ENCODE results near the gene BPIFB1. TPM values are rescaled to one million over a fixed set of nuclear protein-coding genes. Genes with fewer than 3 reads are reported as not detected.

BPIFB1 gene
- total RNA-seq, 1 donor from 2014 or later: not detected

DNA sequence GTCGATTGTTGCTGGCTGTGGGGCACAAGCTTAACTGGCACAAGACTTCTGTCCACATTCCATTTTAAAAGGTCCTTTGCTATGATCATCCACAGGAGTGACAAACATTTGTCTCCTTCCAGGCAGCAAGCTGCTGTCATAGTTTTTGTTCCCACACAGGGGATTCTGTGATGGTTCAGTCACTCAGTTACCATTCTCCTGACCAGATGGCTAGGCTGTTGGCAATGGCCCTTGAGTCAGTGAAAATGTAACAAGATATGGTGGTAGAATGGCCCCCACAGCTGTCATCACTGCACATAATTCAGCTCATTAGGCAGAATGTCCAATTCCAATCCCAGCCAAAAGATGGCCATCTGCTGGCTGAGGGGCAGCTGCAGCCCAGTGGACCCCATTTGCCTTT, 33.6 kb upstream of the BPIFB1 start:
- Mint-ChIP-seq H3K27me3 (ENCODE audit: low read depth) (peaks cover 24% of the 10 kb centered on the region), H3K27ac (no peak overlapping the region), H3K36me3 (no peaks in the 10 kb centered on the region), H3K4me1 (no peaks in the 10 kb centered on the region), H3K9me3 (peaks cover 5% of the 10 kb centered on the region), H3K4me3 (no peak overlapping the region)
- TF ChIP-seq, protein P1, sequence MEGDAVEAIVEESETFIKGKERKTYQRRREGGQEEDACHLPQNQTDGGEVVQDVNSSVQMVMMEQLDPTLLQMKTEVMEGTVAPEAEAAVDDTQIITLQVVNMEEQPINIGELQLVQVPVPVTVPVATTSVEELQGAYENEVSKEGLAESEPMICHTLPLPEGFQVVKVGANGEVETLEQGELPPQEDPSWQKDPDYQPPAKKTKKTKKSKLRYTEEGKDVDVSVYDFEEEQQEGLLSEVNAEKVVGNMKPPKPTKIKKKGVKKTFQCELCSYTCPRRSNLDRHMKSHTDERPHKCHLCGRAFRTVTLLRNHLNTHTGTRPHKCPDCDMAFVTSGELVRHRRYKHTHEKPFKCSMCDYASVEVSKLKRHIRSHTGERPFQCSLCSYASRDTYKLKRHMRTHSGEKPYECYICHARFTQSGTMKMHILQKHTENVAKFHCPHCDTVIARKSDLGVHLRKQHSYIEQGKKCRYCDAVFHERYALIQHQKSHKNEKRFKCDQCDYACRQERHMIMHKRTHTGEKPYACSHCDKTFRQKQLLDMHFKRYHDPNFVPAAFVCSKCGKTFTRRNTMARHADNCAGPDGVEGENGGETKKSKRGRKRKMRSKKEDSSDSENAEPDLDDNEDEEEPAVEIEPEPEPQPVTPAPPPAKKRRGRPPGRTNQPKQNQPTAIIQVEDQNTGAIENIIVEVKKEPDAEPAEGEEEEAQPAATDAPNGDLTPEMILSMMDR (IDR thresholded peaks at IDR 0.05; ENCODE audit: unreplicated experiment): no peak
- no peak for DNase-seq (ENCODE audit: low spot score in 2 of 2, unreplicated experiment in 2 of 2)

DNA sequence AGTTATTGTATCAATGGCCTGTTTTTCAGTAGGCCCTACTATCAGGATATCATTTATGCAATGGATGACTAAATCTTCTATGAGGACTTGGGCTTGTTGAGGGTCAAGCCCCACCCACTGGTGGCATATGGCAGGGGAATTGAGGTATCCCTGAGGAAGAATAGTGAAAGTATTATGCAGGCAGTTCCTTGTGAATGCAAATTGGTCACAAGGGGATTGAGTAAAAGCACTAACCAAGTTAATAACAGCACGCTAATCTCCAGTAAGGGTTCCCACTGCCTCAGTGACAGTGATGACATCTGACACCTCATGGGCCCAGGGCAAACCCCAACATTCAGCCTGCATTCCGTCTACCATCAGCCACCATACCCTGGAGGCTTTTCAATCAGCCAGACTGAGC, 32.3 kb upstream of the BPIFB1 start:
- Mint-ChIP-seq H3K9me3 (peaks cover 14% of the 10 kb centered on the region), H3K27me3 (ENCODE audit: low read depth) (peaks cover 22% of the 10 kb centered on the region), H3K36me3 (no peaks in the 10 kb centered on the region), H3K4me3 (no peak overlapping the region), H3K27ac (no peak overlapping the region), H3K4me1 (no peaks in the 10 kb centered on the region)
- no peak for DNase-seq (ENCODE audit: low spot score in 2 of 2, unreplicated experiment in 2 of 2)
- TF ChIP-seq, protein P1 (IDR thresholded peaks at IDR 0.05; ENCODE audit: unreplicated experiment): no peak

DNA sequence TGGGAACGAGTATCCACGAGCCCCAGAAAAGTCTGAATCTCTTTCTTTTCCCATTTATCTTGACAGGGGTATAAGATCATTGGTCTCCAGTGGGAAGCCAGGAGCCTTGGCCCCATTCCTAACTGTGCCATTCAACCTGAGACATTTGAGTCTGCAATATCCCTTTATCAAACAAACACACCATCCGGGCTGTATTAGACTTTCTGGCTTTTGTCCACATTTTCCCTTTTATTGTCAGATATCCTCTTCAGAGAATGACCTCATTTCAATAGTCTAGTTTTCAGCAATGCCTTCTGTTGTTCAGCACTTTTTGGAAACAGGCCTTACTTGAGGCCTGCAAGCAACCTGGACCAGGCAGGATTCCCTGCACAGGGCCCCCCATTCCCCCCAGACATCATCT, 31.5 kb upstream of the BPIFB1 start:
- DNase-seq (ENCODE audit: low spot score in 2 of 2, unreplicated experiment in 2 of 2): no peak
- no peak overlapping the region for H3K4me3 Mint-ChIP-seq
- no peaks in the 10 kb centered on the region for H3K36me3 Mint-ChIP-seq
- peaks cover 14% of the 10 kb centered on the region for H3K9me3 Mint-ChIP-seq
- peaks cover 26% of the 10 kb centered on the region for H3K27me3 Mint-ChIP-seq (ENCODE audit: low read depth)
- TF ChIP-seq, protein P1 (IDR thresholded peaks at IDR 0.05; ENCODE audit: unreplicated experiment): no peak
- H3K4me1 Mint-ChIP-seq: no peaks in the 10 kb centered on the region
- H3K27ac Mint-ChIP-seq: no peak overlapping the region

DNA sequence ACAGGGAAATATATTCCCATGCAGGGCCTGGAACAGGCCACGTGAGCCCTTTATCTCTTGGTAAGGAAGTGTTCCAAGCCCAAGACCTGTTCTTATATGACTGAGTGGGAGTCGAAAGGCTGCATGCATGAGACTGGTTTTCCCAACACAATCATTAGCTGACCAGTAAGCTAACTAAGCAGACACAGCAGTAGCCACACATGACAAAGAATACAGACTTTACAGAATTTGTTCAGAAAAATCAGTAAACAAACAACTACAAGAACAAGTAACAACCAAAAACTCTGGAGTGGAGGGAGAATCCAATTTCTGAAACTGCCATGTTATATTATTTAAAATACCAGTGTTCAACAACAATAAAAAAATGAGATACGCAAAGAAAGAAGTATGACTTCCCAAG, 30.6 kb upstream of the BPIFB1 start:
- TF ChIP-seq, protein P1 (IDR thresholded peaks at IDR 0.05; ENCODE audit: unreplicated experiment): no peak
- Mint-ChIP-seq H3K4me3 (no peak overlapping the region), H3K9me3 (peaks cover 14% of the 10 kb centered on the region), H3K36me3 (no peaks in the 10 kb centered on the region), H3K27me3 (ENCODE audit: low read depth) (peaks cover 29% of the 10 kb centered on the region), H3K4me1 (no peaks in the 10 kb centered on the region), H3K27ac (no peak overlapping the region)
- no peak for DNase-seq (ENCODE audit: low spot score in 2 of 2, unreplicated experiment in 2 of 2)

DNA sequence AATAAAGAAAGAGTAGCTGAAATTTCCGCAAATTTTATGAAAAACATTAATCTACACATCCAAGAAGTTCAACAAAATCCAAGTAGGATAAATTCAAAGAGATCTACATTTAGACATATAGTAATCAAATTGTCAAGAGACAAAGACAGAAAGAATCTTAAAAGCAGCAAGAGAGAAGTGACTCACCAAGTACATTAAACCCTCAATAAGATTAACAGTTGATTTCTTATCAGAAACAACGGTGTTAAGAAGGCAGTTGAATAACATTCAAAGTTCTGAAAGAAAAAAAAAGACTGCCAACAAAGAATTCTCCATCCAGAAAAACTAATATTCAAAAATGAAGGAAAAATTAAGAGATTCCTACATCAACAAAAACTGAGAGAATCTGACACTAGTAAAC, 28.0 kb upstream of the BPIFB1 start:
- Mint-ChIP-seq H3K4me1 (no peaks in the 10 kb centered on the region), H3K9me3 (peaks cover 14% of the 10 kb centered on the region), H3K36me3 (no peaks in the 10 kb centered on the region), H3K4me3 (no peak overlapping the region), H3K27me3 (ENCODE audit: low read depth) (peaks cover 29% of the 10 kb centered on the region), H3K27ac (no peak overlapping the region)
- TF ChIP-seq, protein P1 (IDR thresholded peaks at IDR 0.05; ENCODE audit: unreplicated experiment): no peak
- DNase-seq (ENCODE audit: low spot score in 2 of 2, unreplicated experiment in 2 of 2): no peak

DNA sequence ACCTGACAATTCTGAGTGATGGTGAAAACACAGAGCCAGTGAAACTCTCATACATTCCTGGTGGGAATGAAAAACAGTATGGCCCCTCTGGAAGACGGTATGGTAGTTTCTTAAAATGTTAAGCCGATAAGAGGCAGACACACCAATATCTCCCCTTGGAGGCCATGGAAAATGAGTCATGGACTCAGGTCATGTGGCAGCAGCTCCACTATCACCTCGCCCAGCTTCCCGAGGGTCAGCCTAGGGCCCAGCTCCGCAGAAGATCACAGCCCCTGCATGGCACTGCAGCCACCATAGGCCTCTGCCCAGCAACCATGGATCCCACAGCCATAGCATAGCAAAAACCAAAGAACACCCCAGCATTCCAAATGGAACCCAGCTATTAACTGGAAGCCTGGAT, 25.8 kb upstream of the BPIFB1 start:
- H3K36me3 Mint-ChIP-seq: no peaks in the 10 kb centered on the region
- DNase-seq (ENCODE audit: low spot score in 2 of 2, unreplicated experiment in 2 of 2): no peak

More for the DNA sequence above, 25.8 kb upstream of the BPIFB1 start:
- TF ChIP-seq, protein P1 (IDR thresholded peaks at IDR 0.05; ENCODE audit: unreplicated experiment): no peak
- Mint-ChIP-seq H3K27ac (no peak overlapping the region), H3K9me3 (peaks cover 14% of the 10 kb centered on the region), H3K4me3 (no peak overlapping the region), H3K4me1 (no peaks in the 10 kb centered on the region), H3K27me3 (ENCODE audit: low read depth) (peaks cover 45% of the 10 kb centered on the region)
